Liver (tissue), 9 donors: ENCODE results near the gene OR6T1. TPM values are rescaled to one million over a fixed set of nuclear protein-coding genes. Genes with fewer than 3 reads are reported as not detected.

Experiments
- DNase-seq: peaks from one replicate; pipeline ENCODE4 v3.0.0-alpha.2; 2017; ENCODE audit warnings: low spot score
- H3K27ac ChIP-seq, 2 donors: one replicate each; pipeline ENCODE4 v1.7.0; 2013; ENCODE audit warnings: inconsistent platforms in 2 of 2, low read length in 2 of 2, control low read depth in 1 of 2, low read depth in 1 of 2, mild to moderate bottlenecking in 1 of 2
- H3K27me3 ChIP-seq, 4 donors: one replicate each; pipeline versions ENCODE4 v1.6.1 to v1.7.0; 2013; ENCODE audit warnings: low read length in 3 of 4, inconsistent platforms in 1 of 4, mild to moderate bottlenecking in 1 of 4, moderate library complexity in 1 of 4; ENCODE audit not compliant: control insufficient read depth in 4 of 4, insufficient read depth in 4 of 4
- H3K36me3 ChIP-seq, 4 donors: one replicate each; pipeline versions ENCODE4 v1.6.1 to v1.7.0; 2013; ENCODE audit warnings: low read length in 3 of 4, mild to moderate bottlenecking in 3 of 4, low read depth in 1 of 4, moderate library complexity in 1 of 4; ENCODE audit not compliant: control insufficient read depth in 4 of 4, insufficient read depth in 3 of 4
- H3K4me1 ChIP-seq, 4 donors: one replicate each; pipeline versions ENCODE4 v1.6.1 to v1.7.0; 2013; ENCODE audit warnings: low read length in 3 of 4, mild to moderate bottlenecking in 3 of 4, moderate library complexity in 1 of 4; ENCODE audit not compliant: control insufficient read depth in 4 of 4, insufficient read depth in 4 of 4
- H3K4me3 ChIP-seq, 3 donors: one replicate each; pipeline versions ENCODE4 v1.6.1 to v1.7.0; 2013; ENCODE audit warnings: low read length in 3 of 3, control low read depth in 1 of 3, low read depth in 1 of 3, mild to moderate bottlenecking in 1 of 3
- H3K9ac ChIP-seq, 2 donors: one replicate each; pipeline ENCODE4 v1.7.0; 2013; ENCODE audit warnings: low read length in 2 of 2, mild to moderate bottlenecking in 2 of 2, moderate library complexity in 2 of 2, control low read depth in 1 of 2, low read depth in 1 of 2
- H3K9me3 ChIP-seq, 4 donors: one replicate each; pipeline versions ENCODE4 v1.6.1 to v1.7.0; 2013; ENCODE audit warnings: low read length in 3 of 4; ENCODE audit not compliant: control insufficient read depth in 4 of 4
- ATF3 ChIP-seq: IDR thresholded peaks from 2 replicates; pipeline ENCODE4 v1.6.1; 2016; ENCODE audit warnings: antibody characterized with exemption
- EGR1 ChIP-seq, 2 donors: IDR thresholded peaks; 2 replicates each; pipeline ENCODE4 v1.6.1; 2016 to 2018; ENCODE audit warnings: antibody characterized with exemption in 2 of 2, low read depth in 2 of 2
- FOXA1 ChIP-seq: IDR thresholded peaks from 2 replicates; pipeline ENCODE4 v1.6.1; 2016; ENCODE audit warnings: antibody characterized with exemption
- FOXA2 ChIP-seq: IDR thresholded peaks from 2 replicates; pipeline ENCODE4 v1.6.1; 2016; ENCODE audit warnings: antibody characterized with exemption
- GABPA ChIP-seq, 2 donors: IDR thresholded peaks in 1 of 2; conservative IDR thresholded peaks in 1 of 2; 2 replicates each; pipeline ENCODE4 v1.6.1; 2016; ENCODE audit warnings: antibody characterized with exemption in 2 of 2, mild to moderate bottlenecking in 1 of 2, moderate library complexity in 1 of 2
- HNF4G ChIP-seq: IDR thresholded peaks from 2 replicates; pipeline ENCODE4 v1.6.1; 2016; ENCODE audit warnings: antibody characterized with exemption
- JUND ChIP-seq, 2 donors: IDR thresholded peaks; 2 replicates each; pipeline ENCODE4 v1.6.1; 2016; ENCODE audit warnings: antibody characterized with exemption in 2 of 2
- MAX ChIP-seq: IDR thresholded peaks from 2 replicates; pipeline ENCODE4 v1.6.1; 2016; ENCODE audit warnings: antibody characterized with exemption
- REST ChIP-seq: IDR thresholded peaks from 2 replicates; pipeline ENCODE4 v1.6.1; 2016; ENCODE audit warnings: antibody characterized with exemption, mild to moderate bottlenecking
- TAF1 ChIP-seq: conservative IDR thresholded peaks from 2 replicates; pipeline ENCODE4 v1.6.1; 2016; ENCODE audit warnings: antibody characterized with exemption, mild to moderate bottlenecking
- YY1 ChIP-seq: IDR thresholded peaks from 2 replicates; pipeline ENCODE4 v1.6.1; 2016; ENCODE audit warnings: antibody characterized with exemption, mild to moderate bottlenecking
- whole genome bisulfite sequencing: extraction: QIAGEN DNeasy Blood & Tissue Kit; methylation state at CpG from one replicate; pipeline ENCODE4 v1.1.7; 2013; 5-methylcytosine and 5-hydroxymethylcytosine counted together
- polyA plus RNA-seq, 2 donors: library from polyadenylated mRNA; stranded (reverse) in 1 of 2; unstranded in 1 of 2; fragments of 200-250 nt in 1 of 2; fragments of >200 nt in 1 of 2; fragmentation: Nextera tagmentation in 1 of 2; extraction: Ambion mirVana in 1 of 2; gene quantifications; one replicate each; pipeline versions ENCODE4 v1.2.1 to v1.2.3, GENCODE V29; 2013 to 2015
- total RNA-seq, 2 donors: library from RNA; depleted of rRNA; stranded (reverse); fragments of >200 nt; gene quantifications; one replicate each; pipeline ENCODE4 v1.2.3, GENCODE V29; 2014
- donor health status: healthy.
- donor health status: healthy.
- donor health status: healthy.
- donor health status: healthy.
- donor health status: healthy.

The OR6T1 gene
- total and polyA plus RNA-seq, 4 donors, result not detected

- H3K4me3 ChIP-seq, result no peak within 1 kb of the TSS
- H3K9me3 ChIP-seq, result no peaks in the 10 kb centered on the region
- no peak for TF ChIP-seq HNF4G
- no peak for TF ChIP-seq EGR1 (IDR thresholded peaks at IDR 0.05; ENCODE audit: low read depth in 2 of 2)
- no peak for TF ChIP-seq REST
- no peak for TF ChIP-seq FOXA2
- no peak for TF ChIP-seq ATF3
- TF ChIP-seq FOXA1, result no peak
- no peak for TF ChIP-seq MAX
- TF ChIP-seq GABPA (IDR thresholded peaks at IDR 0.05 in 1 of 2, conservative IDR thresholded peaks at IDR 0.05 in 1 of 2), result no peak
- no peak for TF ChIP-seq YY1
- H3K4me1 ChIP-seq, result no peaks in the 10 kb centered on the region
- WGBS, result 80% methylated on average over 1 of the region's 1 CpG
- H3K36me3 ChIP-seq, result no peaks in the 10 kb centered on the region
- H3K27ac ChIP-seq, result no peak within 1 kb of the TSS
- no peaks in the 10 kb centered on the region for H3K27me3 ChIP-seq
- DNase-seq, result no peak
- no peak within 1 kb of the TSS for H3K9ac ChIP-seq
These were observed 41.8 kb downstream of the OR6T1 start, which contains the start of gene OR8D4 for GRCh38 chr11:123901867-123902266. TSS of gene OR8D4 (plus strand) at chr11:123902167. CDS start at chr11:123906432, 4,265 bp downstream.

- TF ChIP-seq YY1 (no peak), HNF4G (no peak), TAF1 (no peak), JUND (IDR thresholded peaks at IDR 0.05) (no peak)
- no peaks in the 10 kb centered on the region for H3K4me1 ChIP-seq
- no peaks in the 10 kb centered on the region for H3K9me3 ChIP-seq
- H3K27ac ChIP-seq, result no peak overlapping the region
- no peak overlapping the region for H3K9ac ChIP-seq
- H3K4me3 ChIP-seq, result no peak overlapping the region
- H3K27me3 ChIP-seq, result no peaks in the 10 kb centered on the region
- WGBS, result 69% methylated on average over 3 of the region's 3 CpGs
- no peak for DNase-seq
- no peaks in the 10 kb centered on the region for H3K36me3 ChIP-seq
These were observed 43.8 kb downstream of the OR6T1 start for GRCh38 chr11:123899792-123900191.

Other genes with a start within 250 kb of the OR6T1 start
- 1 to 10 TPM; 4.6 to 5.1 TPM for gene ZNF202, start 202.2 kb downstream of the OR6T1 start, total RNA-seq
- gene ZNF202, start 202.2 kb downstream of the OR6T1 start, polyA plus RNA-seq, result 1 to 10 TPM; 1.2 to 2.0 TPM
- gene OR6X1, start 189.3 kb downstream of the OR6T1 start, total RNA-seq, result not detected
- gene OR6X1, start 189.3 kb downstream of the OR6T1 start, polyA plus RNA-seq, result not detected
- gene OR6M1, start 137.5 kb downstream of the OR6T1 start, total RNA-seq, result not detected
- not detected for gene OR6M1, start 137.5 kb downstream of the OR6T1 start, polyA plus RNA-seq
- not detected for gene TMEM225, start 58.2 kb downstream of the OR6T1 start, total RNA-seq
- gene TMEM225, start 58.2 kb downstream of the OR6T1 start, polyA plus RNA-seq, result not detected
- under 1 TPM in 1 of 2 donors, not detected in 1; 0.14 TPM for gene OR8D4, start 41.7 kb downstream of the OR6T1 start, total RNA-seq
- gene OR8D4, start 41.7 kb downstream of the OR6T1 start, polyA plus RNA-seq, result not detected
- under 1 TPM in 1 of 2 donors, not detected in 1; 0.19 TPM for gene OR4D5, start 4.2 kb downstream of the OR6T1 start, total RNA-seq
- gene OR4D5, start 4.2 kb downstream of the OR6T1 start, polyA plus RNA-seq, result not detected
- gene OR10S1, start 33.9 kb upstream of the OR6T1 start, total RNA-seq, result not detected
- not detected for gene OR10S1, start 33.9 kb upstream of the OR6T1 start, polyA plus RNA-seq
- not detected for gene OR10G6, start 51.3 kb upstream of the OR6T1 start, total RNA-seq
- gene OR10G6, start 51.3 kb upstream of the OR6T1 start, polyA plus RNA-seq, result not detected
- gene OR10G4, start 69.2 kb upstream of the OR6T1 start, total RNA-seq, result not detected
- gene OR10G4, start 69.2 kb upstream of the OR6T1 start, polyA plus RNA-seq, result not detected
- gene OR10G9, start 79.2 kb upstream of the OR6T1 start, total RNA-seq, result not detected
- gene OR10G9, start 79.2 kb upstream of the OR6T1 start, polyA plus RNA-seq, result not detected
- not detected for gene OR10G8, start 83.0 kb upstream of the OR6T1 start, total RNA-seq
- gene OR10G8, start 83.0 kb upstream of the OR6T1 start, polyA plus RNA-seq, result not detected
- gene OR10G7, start 97.5 kb upstream of the OR6T1 start, total RNA-seq, result not detected
- gene OR10G7, start 97.5 kb upstream of the OR6T1 start, polyA plus RNA-seq, result not detected
- gene VWA5A, start 171.6 kb upstream of the OR6T1 start, total RNA-seq, result 1 to 10 TPM; 2.3 to 5.7 TPM
- gene VWA5A, start 171.6 kb upstream of the OR6T1 start, polyA plus RNA-seq, result 1 to 10 TPM; 3.4 to 4.0 TPM
- not detected for gene OR10D3, start 239.5 kb upstream of the OR6T1 start, total RNA-seq
- gene OR10D3, start 239.5 kb upstream of the OR6T1 start, polyA plus RNA-seq, result not detected